Endothelial cell (in vitro differentiated cells): ENCODE measurements around the gene INS. TPM values are rescaled to one million over a fixed set of nuclear protein-coding genes. Genes with fewer than 3 reads are reported as not detected.

Experiments
- DNase-seq: peaks from one replicate; pipeline ENCODE4 v3.0.0; 2021; ENCODE audit warnings: low spot score
- H3K27ac Mint-ChIP-seq: one replicate; pipeline ENCODE4 v1.8.0; 2021; ENCODE audit warnings: mixed read lengths, inconsistent platforms; ENCODE audit not compliant: unreplicated experiment
- H3K27me3 Mint-ChIP-seq: one replicate; pipeline ENCODE4 v1.8.0; 2021; ENCODE audit warnings: mild to moderate bottlenecking, moderate library complexity, mixed read lengths, inconsistent platforms; ENCODE audit not compliant: unreplicated experiment
- H3K36me3 Mint-ChIP-seq: one replicate; pipeline ENCODE4 v1.8.0; 2021; ENCODE audit warnings: mild to moderate bottlenecking, low read depth, mixed read lengths, inconsistent platforms; ENCODE audit not compliant: unreplicated experiment
- H3K4me1 Mint-ChIP-seq: one replicate; pipeline ENCODE4 v1.8.0; 2021; ENCODE audit warnings: mild to moderate bottlenecking, mixed read lengths, inconsistent platforms; ENCODE audit not compliant: unreplicated experiment
- H3K4me3 Mint-ChIP-seq: one replicate; pipeline ENCODE4 v1.8.0; 2021; ENCODE audit warnings: mild to moderate bottlenecking, mixed read lengths, inconsistent platforms; ENCODE audit not compliant: unreplicated experiment
- H3K9me3 Mint-ChIP-seq: one replicate; pipeline ENCODE4 v1.8.0; 2021; ENCODE audit warnings: mixed read lengths, inconsistent platforms; ENCODE audit not compliant: unreplicated experiment
- total RNA-seq: library from RNA; stranded (reverse); fragmentation: NEBNext Ultra II Directional; extraction: Animal tissue kit (Norgen Biotek cat#: 25700); gene quantifications from one replicate; pipeline ENCODE4 v1.2.1, GENCODE V29; 2021; ENCODE audit not compliant: unreplicated experiment
- TF ChIP-seq, protein P1 (sequence below): fragments of 200-600 bp; sonication (generic); IDR thresholded peaks from one replicate; pipeline ENCODE4 v1.5.0; 2021; ENCODE audit warnings: antibody characterized with exemption; ENCODE audit not compliant: unreplicated experiment

Gene INS
- total RNA-seq, 1 donor from 2014 or later, result not detected

DNA sequence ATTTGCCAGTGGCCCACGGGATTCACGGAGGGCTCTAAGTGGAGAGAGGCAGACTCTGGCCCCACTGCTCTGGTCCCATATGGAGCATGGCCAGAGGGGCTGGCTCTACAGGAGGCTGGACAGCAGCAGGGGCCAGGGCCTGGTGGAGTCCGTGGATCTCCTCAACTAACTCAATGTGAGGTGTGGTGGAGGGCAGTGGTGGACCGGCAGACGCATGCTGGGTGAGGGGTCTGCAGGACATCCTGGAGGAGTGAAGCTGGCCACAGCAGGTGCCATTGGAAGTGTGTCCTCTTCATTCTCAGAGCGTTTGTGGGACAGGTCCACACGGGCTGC, 37.4 kb downstream of the INS start:
- DNase-seq, result no peak
- H3K9me3 Mint-ChIP-seq, result no peaks in the 10 kb centered on the region
- TF ChIP-seq, protein P1, sequence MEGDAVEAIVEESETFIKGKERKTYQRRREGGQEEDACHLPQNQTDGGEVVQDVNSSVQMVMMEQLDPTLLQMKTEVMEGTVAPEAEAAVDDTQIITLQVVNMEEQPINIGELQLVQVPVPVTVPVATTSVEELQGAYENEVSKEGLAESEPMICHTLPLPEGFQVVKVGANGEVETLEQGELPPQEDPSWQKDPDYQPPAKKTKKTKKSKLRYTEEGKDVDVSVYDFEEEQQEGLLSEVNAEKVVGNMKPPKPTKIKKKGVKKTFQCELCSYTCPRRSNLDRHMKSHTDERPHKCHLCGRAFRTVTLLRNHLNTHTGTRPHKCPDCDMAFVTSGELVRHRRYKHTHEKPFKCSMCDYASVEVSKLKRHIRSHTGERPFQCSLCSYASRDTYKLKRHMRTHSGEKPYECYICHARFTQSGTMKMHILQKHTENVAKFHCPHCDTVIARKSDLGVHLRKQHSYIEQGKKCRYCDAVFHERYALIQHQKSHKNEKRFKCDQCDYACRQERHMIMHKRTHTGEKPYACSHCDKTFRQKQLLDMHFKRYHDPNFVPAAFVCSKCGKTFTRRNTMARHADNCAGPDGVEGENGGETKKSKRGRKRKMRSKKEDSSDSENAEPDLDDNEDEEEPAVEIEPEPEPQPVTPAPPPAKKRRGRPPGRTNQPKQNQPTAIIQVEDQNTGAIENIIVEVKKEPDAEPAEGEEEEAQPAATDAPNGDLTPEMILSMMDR, result no peak
- H3K27me3 Mint-ChIP-seq, result peaks cover 8% of the 10 kb centered on the region
- H3K4me3 Mint-ChIP-seq, result no peak overlapping the region
- no peaks in the 10 kb centered on the region for H3K4me1 Mint-ChIP-seq
- H3K36me3 Mint-ChIP-seq, result no peaks in the 10 kb centered on the region
- no peak overlapping the region for H3K27ac Mint-ChIP-seq

DNA sequence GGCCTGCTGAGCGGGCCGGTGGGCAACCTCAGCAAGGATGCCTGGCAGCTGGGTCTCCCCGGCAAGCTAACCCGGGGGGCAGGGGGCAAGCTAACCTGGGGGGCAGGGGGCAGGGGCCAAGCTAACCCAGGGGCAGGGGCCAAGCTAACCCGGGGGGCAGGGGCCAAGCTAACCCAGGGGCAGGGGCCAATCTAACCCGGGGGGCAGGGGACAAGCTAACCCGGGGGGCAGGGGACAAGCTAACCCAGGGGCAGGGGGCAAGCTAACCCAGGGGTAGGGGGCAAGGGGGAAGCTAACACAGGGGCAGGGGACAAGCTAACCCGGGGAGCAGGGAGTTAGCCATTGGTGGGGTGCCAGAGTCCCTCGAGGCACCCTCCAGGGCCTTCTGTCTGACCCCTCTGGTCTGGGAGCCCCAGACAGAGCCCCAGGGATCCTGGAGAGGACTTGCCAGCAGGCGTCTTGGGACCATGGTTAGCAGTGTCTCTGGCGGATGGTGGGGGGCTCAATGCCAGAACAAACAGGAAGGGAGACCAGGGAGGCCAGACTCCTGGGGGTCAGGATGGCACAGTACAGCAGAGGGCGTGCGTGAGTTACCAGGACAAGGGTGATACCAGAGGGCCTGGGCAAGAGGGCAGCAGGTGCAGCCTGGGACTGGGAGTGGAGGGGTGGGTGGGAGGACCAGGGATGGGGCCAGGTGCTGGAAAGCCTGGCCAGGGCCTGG, 37.9 kb downstream of the INS start:
- no peak overlapping the region for H3K27ac Mint-ChIP-seq
- H3K9me3 Mint-ChIP-seq, result no peaks in the 10 kb centered on the region
- TF ChIP-seq, protein P1, result no peak
- H3K36me3 Mint-ChIP-seq, result no peaks in the 10 kb centered on the region
- no peak for DNase-seq
- H3K4me1 Mint-ChIP-seq, result no peaks in the 10 kb centered on the region
- H3K27me3 Mint-ChIP-seq, result peaks cover 8% of the 10 kb centered on the region
- no peak overlapping the region for H3K4me3 Mint-ChIP-seq

- no peak overlapping the region for H3K27ac Mint-ChIP-seq
- no peaks in the 10 kb centered on the region for H3K36me3 Mint-ChIP-seq
- TF ChIP-seq, protein P1, result no peak
- H3K9me3 Mint-ChIP-seq, result no peaks in the 10 kb centered on the region
- DNase-seq, result no peak
- H3K27me3 Mint-ChIP-seq, result peaks cover 8% of the 10 kb centered on the region
- H3K4me1 Mint-ChIP-seq, result no peaks in the 10 kb centered on the region
- H3K4me3 Mint-ChIP-seq, result no peak overlapping the region
Observed at GRCh38 chr11:2122222-2122906, 38.6 kb downstream of the INS start.

- H3K36me3 Mint-ChIP-seq, result peaks cover 2% of the 10 kb centered on the region
- H3K4me1 Mint-ChIP-seq, result no peaks in the 10 kb centered on the region
- peaks cover 8% of the 10 kb centered on the region for H3K27me3 Mint-ChIP-seq
- no peak overlapping the region for H3K4me3 Mint-ChIP-seq
- no peak for DNase-seq
- TF ChIP-seq, protein P1, result no peak
- no peak overlapping the region for H3K27ac Mint-ChIP-seq
- peaks cover 2% of the 10 kb centered on the region for H3K9me3 Mint-ChIP-seq
Observed at GRCh38 chr11:2121227-2122130, 39.5 kb downstream of the INS start.
